Pancreas (tissue), 10 donors: ENCODE data around the gene ATP13A3. TPM values are rescaled to one million over a fixed set of nuclear protein-coding genes. Genes with fewer than 3 reads are reported as not detected.

Experiments
- ATAC-seq, 4 donors: fragments of 200-7000 bp; cut with Tn5 transposase; one replicate each; pipeline versions ENCODE4 v1.8.0 to v1.9.1; 2020; ENCODE audit warnings: mild to moderate bottlenecking in 4 of 4, moderate library complexity in 4 of 4
- DNase-seq, 6 donors: peaks; one replicate each; pipeline ENCODE4 v3.0.0-alpha.2; 2020
- FAIRE-seq: peaks from 2 replicates; lab custom pipeline; 2012; peaks lifted over from hg19 to GRCh38; lab: Jason Lieb, UNC
- H3K27ac ChIP-seq, 4 donors: fragments of 200-600 bp; sonication (generic); 1 replicate in 3 of 4; 2 replicates in 1 of 4; pipeline versions ENCODE4 v1.5.0 to v1.8.0; 2020
- H3K27me3 ChIP-seq, 4 donors: fragments of 200-600 bp; one replicate each; pipeline ENCODE4 v1.8.0; 2021
- H3K36me3 ChIP-seq, 3 donors: fragments of 200-600 bp; sonication (generic) in 1 of 3; one replicate each; pipeline versions ENCODE4 v1.5.0 to v1.8.0; 2020 to 2021
- H3K4me1 ChIP-seq, 3 donors: fragments of 200-600 bp; one replicate each; pipeline ENCODE4 v1.8.0; 2021
- H3K4me3 ChIP-seq, 4 donors: fragments of 200-600 bp; sonication (generic) in 2 of 4; one replicate each; pipeline versions ENCODE4 v1.5.0 to v1.8.0; 2020 to 2021
- H3K9me3 ChIP-seq, 4 donors: fragments of 200-600 bp; one replicate each; pipeline ENCODE4 v1.8.0; 2021
- CTCF ChIP-seq, 4 donors: fragments of 200-600 bp; sonication (generic) in 3 of 4; IDR thresholded peaks; one replicate each; pipeline versions ENCODE4 v1.5.0 to v1.8.0; 2021; ENCODE audit warnings: antibody characterized with exemption in 4 of 4
- WGBS, 2 donors: extraction: QIAGEN DNeasy Blood & Tissue Kit; methylation state at CpG; one replicate each; pipeline ENCODE4 v1.1.7; 2013; 5-methylcytosine and 5-hydroxymethylcytosine counted together
- intact Hi-C, 3 donors: fragments of 100-400 bp; cut with DNase I; formaldehyde crosslinking; loops; one replicate each; pipeline versions ENCODE4 v1.11.1 to v1.14.2; 2022
- polyA plus RNA-seq, 2 donors: library from polyadenylated mRNA; stranded (reverse); fragments of 200-250 nt; gene quantifications; one replicate each; pipeline ENCODE4 v1.2.3, GENCODE V29; 2013
- total RNA-seq, 6 donors: library from RNA; stranded (reverse); fragmentation: NEBNext Ultra II Directional in 4 of 6; extraction: Animal tissue kit (Norgen Biotek cat#: 25700) in 4 of 6; gene quantifications; one replicate each; pipeline versions ENCODE4 v1.2.1 to v1.2.4, GENCODE V29; 2021 to 2023
- donor health status: healthy with polysubstance abuse.
- donor health status: DM: no; HTN: no; CAD: no; lungs with moderate emphysema.
- donor health status: DM: no; HTN: no; CAD: no.
- donor health status: control.
- donor health status: control.
- donor health status: Bipolar disorder and iron deficiency.
- donor health status: DM: yes; HTN: yes; CAD: no.
- donor health status: DM: no; HTN: no; CAD: no.
- donor health status: DM: no; HTN: no; CAD: no.
- donor health status: DM: yes; HTN: yes; CAD: no.

The ATP13A3 gene
- total and polyA plus RNA-seq, 8 donors, result 9.3 to 66.6 (median 24.7) TPM

GRCh38 chr3:194465246-194465645 is 21.6 kb downstream of the ATP13A3 start:
- ATAC-seq, result no peak

GRCh38 chr3:194464692-194465091 is 22.1 kb downstream of the ATP13A3 start:
- Histone ChIP-seq H3K9me3 (peaks cover 0 to 3% (median 0%) of the 10 kb centered on the region in 4 donors), H3K27ac (no peak overlapping the region), H3K4me1 (peaks cover 0 to 5% (median 4%) of the 10 kb centered on the region in 3 donors), H3K36me3 (no peaks in the 10 kb centered on the region), H3K27me3 (no peaks in the 10 kb centered on the region), H3K4me3 (no peak overlapping the region)
- intact Hi-C loops, result no loop called here
- 95 to 97% methylated on average over 1 of the region's 1 CpG for WGBS, 2 donors
- DNase-seq (no peak), ATAC-seq (no peak), FAIRE-seq (no peak)
- TF ChIP-seq CTCF (IDR thresholded peaks at IDR 0.05), result no peak

More at GRCh38 chr3:194465246-194465645, 21.6 kb downstream of the ATP13A3 start:
- Histone ChIP-seq H3K36me3 (no peaks in the 10 kb centered on the region), H3K27me3 (no peaks in the 10 kb centered on the region), H3K27ac (no peak overlapping the region), H3K4me3 (no peak overlapping the region), H3K9me3 (peaks cover 0 to 3% (median 0%) of the 10 kb centered on the region in 4 donors), H3K4me1 (peaks cover 0 to 8% (median 5%) of the 10 kb centered on the region in 3 donors)
- intact Hi-C loops, result no loop called here
- WGBS, 2 donors, result 92 to 96% methylated on average over 7 of the region's 7 CpGs
- no peak for TF ChIP-seq CTCF (IDR thresholded peaks at IDR 0.05)
- DNase-seq, result no peak
- FAIRE-seq, result no peak

- H3K27ac ChIP-seq, result no peak overlapping the region
- no peaks in the 10 kb centered on the region for H3K9me3 ChIP-seq
- H3K4me1 ChIP-seq, result peaks cover 0 to 5% (median 4%) of the 10 kb centered on the region in 3 donors
- H3K36me3 ChIP-seq, result no peaks in the 10 kb centered on the region
- H3K27me3 ChIP-seq, result no peaks in the 10 kb centered on the region
- WGBS, 2 donors, result 20 to 22% methylated on average over 2 of the region's 2 CpGs
- ATAC-seq (peak; percentile 23 to 63 (median 41)), FAIRE-seq (no peak), DNase-seq (no peak)
- intact Hi-C loops, result no loop called here
- no peak overlapping the region for H3K4me3 ChIP-seq
- TF ChIP-seq CTCF (IDR thresholded peaks at IDR 0.05), result no peak
Observed at GRCh38 chr3:194462936-194463335, 23.9 kb downstream of the ATP13A3 start.

- 65 to 67% methylated on average over 5 of the region's 5 CpGs for WGBS, 2 donors
Observed at GRCh38 chr3:194460566-194460965, 26.2 kb downstream of the ATP13A3 start.

More at GRCh38 chr3:194460566-194460965, 26.2 kb downstream of the ATP13A3 start:
- intact Hi-C loops, result no loop called here
- Histone ChIP-seq H3K9me3 (no peaks in the 10 kb centered on the region), H3K4me1 (peaks cover 0 to 5% (median 4%) of the 10 kb centered on the region in 3 donors), H3K27ac (no peak overlapping the region), H3K36me3 (no peaks in the 10 kb centered on the region), H3K4me3 (no peak overlapping the region), H3K27me3 (no peaks in the 10 kb centered on the region)
- peak in 1 of 4 donors; percentile 19 for ATAC-seq
- no peak for FAIRE-seq
- no peak for TF ChIP-seq CTCF (IDR thresholded peaks at IDR 0.05)
- DNase-seq, result no peak
